Fibroblast of skin of scalp (primary cell): ENCODE measurements around the gene HIRIP3.
A peak's percentile ranks its signal among the peaks of the same experiment; 100 is the strongest.
"Not testable (repeated sequence)": the region's sequence is repeated elsewhere in the genome, so short reads cannot be mapped to it uniquely, and the experiment has no call there.

Source experiments
- DNase-seq: peaks from one replicate; pipeline ENCODE4 v3.0.0-alpha.2; 2013

HIRIP3 gene

DNA sequence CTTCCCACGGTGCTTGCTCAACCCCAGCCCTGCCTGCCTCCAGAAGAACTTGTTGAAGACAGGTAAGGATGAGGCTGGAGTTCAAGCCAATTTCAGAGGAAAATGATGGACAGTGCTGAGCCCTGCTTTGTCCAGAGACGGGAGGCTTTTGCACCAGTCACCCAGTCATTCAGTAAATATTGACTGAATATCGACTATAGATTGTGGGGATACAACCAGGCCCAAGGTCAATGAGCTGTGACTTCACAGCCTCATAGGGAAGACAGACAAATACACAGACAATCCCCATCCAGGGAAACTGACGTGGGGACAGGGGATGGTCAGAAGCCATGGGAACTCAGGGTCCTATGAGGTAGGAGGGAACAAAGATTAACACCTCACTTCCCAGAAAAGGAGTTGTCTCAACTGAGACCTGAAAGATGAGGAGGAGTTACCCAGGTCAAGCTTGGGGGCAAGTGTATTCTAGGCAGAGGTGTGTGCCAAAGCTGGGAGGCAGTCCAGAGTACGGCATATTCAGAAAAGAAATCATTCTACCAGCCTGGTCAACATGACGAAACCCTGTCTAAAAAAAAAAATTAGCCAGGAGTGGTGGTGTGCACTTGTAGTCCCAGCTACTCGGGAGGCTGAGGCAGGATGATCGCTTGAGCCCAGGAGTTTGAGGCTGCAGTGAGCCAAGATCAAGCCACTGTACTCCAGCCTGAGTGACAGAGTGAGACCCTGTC lies 21.3 kb upstream of the HIRIP3 start:
- no peak for DNase-seq

GRCh38 chr16:30015450-30015849 lies 20.0 kb upstream of the HIRIP3 start:
- not testable (repeated sequence) for DNase-seq

- DNase-seq = not testable (repeated sequence)
Measured at GRCh38 chr16:30012598-30012997, 17.2 kb upstream of the HIRIP3 start.

DNA sequence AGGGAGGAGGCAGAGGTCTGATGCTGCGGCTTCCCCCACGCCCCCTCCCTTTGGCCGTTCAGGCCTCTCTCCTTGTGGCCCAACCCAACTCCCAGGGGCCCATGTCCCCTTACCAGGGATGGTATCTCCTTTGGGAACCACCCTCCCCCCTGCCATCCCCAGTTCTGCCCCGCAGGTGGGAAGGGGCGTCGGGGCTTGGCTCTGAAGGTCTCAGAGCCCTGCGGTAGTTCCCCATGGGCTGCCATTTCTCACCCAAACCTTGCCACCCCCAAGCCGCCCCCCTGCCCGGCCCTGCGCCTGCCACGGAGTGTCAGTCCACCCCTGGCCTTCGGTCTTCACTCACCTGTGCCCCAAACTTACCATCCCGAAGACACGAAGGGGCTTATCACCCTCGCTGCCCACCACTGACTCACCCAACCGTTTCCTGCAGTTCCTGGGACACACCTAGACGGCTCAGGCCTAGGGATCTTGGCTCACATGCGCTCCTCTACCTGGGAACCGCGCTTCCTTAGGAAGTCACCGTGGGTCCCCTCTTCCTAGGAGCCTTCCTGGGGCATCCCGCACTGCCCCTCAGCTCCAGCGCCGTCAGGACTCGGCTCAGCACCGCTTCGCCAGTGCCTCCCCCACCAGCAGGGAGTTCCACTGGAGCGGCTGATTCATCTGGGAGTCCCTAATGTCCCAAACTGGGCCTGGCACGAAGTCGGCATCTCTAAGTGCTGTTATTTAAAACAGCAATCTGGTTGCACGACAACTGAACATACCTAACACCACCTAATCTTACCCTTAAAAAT lies 16.5 kb upstream of the HIRIP3 start:
- DNase-seq = no peak

- no peak for DNase-seq
Measured at GRCh38 chr16:30010844-30011713, 15.7 kb upstream of the HIRIP3 start, which contains the start of gene DOC2A. DOC2A (minus strand) TSS chr16:30011027; CDS start chr16:30010222, 805 bp downstream.

DNA sequence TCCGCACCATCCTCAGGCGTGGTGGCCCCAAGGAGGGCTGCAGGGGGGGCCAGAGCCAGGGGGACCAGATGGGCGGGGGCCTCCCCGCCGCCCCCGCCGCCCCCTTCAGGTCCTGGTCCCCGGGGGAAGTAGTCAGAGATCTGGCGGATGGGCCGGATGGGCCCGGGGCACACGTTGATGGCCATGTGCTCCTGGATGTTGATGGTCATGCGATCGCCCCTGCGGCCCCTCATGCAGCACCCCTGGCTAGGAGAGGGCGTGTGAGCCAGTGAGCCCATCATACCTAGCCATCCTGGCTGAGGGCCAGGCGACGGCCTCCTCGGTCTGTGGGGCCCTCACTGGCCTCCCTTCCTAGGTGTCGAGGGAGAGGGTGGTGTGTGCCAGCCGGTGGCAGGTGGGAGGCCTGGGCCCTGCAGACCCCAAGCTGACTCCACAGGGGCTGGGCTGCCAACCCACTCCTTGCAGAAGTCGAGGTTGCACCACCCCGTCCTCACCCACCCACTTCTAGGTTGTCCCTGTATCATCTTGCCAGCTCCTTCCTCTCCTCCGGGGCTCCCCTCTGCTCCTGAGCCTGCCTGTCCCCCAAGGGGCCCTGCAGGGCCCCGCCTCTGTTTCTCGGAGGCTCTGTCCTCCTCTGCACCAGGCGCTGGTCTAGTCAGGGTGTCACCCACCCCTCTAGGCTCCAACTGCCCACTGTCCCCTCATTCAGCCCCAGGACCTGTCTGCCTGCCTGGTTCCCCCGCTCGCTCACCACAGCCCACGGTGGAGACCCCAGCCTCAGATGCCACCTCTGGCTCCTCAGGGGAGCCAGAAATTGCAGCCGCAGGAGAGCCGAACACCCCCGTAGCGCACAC lies 14.8 kb upstream of the HIRIP3 start:
- DNase-seq = no peak

DNA sequence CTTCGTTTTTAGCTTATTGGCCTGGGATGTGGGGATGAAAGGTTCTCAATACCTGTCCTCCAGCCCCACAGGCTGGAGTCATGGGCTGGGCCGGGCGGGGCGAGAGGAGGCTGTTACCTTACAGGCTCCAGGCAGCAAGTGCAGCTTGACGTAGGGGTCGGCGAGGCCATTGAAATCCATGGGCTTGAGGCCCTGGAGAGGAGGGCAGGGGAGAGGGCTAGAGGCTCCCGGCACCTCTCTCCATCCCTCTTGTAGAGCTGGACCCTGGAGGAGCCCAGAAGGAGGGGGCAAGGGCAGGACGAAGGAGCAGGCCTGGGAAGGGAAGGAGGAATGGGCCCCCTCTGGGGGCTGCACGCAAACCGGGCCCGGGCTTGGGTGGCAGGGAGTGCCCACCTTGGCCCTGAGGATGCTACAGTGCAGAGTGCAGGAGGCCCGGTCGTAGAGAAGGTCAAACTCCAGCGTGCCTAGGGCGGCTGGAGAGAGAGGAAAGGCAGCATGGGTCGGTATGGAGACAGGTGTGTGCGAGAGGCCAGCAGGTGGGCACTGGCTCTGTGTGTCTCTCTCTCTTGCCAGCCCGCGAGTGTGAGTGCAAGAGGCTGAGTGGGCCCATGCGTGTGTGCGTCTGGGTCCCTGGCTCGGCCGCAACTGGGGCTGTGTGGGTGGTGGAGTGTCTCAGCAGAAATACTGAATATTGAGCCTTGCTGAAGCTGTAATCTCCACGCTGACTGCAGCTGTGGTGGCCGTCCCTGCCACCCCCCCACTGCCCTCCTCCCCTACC lies 13.9 kb upstream of the HIRIP3 start:
- no peak for DNase-seq

DNA sequence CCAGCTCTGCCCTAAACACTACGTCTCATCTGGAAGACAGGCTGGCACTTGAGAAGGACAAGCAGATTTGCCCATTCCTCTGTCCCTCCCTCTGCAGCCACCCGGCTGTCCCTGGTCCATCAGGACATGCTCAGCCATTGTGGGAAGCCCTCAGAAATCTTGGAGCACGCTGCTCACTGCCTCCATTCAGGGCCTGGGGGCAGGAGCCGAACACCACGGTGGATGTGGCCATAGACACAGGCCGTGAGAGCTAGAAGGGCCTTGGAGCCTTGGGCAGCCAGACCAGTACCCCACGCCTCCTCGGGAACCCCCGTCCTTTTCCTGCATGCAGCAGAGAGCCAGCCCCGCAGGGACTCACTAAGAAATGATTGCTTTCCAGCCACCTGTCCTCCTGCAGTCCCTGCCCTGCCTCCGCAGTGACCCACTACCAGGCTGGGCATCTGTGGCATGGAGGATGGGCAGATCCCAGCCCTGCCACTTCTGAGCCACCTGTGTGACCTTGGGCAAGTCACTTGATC lies 12.0 kb upstream of the HIRIP3 start:
- DNase-seq = no peak

DNA sequence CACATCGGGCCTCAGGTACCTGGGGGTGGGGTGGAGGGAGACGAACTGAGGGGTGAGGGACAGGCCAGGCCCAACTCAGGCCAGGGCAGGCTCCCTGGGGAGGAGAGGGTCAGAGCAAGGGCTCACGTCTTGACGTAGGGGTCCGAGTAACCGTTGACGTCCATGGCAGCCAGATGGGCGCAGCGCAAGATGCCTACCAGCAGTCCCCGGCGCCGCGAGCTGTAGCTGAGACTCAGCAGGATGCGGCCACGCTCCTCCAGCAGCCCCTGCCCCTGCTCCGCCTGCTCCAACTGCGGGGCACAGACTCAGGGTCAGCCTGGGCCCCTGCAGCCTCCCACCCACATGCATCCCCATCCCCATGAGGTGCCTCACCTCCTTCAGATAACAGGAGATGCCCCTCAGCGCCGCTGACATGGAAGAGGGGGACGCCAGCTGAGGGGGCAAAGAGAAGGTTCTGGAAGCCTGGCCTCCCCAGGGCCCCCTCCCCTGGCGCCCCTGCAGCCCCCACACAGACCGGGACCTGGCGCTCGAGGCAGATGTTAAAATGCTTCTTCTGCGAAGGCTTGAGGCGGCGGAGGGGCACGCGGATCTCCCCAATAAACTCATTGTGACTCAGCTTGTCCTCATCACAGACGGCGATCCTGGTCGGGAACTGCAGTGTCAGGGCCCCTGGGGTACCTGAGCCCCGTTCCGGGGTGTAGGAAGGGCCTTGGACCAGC lies 11.4 kb upstream of the HIRIP3 start:
- no peak for DNase-seq

DNA sequence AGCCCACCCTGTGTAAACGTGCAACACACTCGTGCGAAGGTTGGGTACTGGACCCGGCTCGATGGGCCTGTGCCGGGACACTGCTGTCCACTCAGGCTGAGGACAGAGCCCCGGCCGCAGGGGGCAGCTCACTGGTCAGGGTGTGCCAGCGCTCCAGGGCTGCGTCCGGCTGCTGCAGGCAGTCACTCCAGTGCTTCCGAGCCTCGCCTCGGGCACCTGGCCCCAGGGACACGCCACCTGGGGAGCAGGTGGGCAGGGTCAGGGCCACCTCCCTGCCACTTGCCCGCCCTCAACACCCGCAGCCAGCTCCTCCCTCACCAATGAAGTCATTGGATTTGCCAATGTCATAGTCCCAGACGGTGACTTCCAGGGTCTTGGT lies 10.7 kb upstream of the HIRIP3 start:
- DNase-seq = no peak

- peak; percentile 50 for DNase-seq
Measured at GRCh38 chr16:30005341-30006094, 10.1 kb upstream of the HIRIP3 start.

GRCh38 chr16:30004811-30005242 lies 9.4 kb upstream of the HIRIP3 start:
- DNase-seq = no peak

- DNase-seq = no peak
Measured at GRCh38 chr16:30004424-30004776, 9.0 kb upstream of the HIRIP3 start.

- DNase-seq = no peak
Measured at GRCh38 chr16:30003670-30004423, 8.4 kb upstream of the HIRIP3 start.

DNA sequence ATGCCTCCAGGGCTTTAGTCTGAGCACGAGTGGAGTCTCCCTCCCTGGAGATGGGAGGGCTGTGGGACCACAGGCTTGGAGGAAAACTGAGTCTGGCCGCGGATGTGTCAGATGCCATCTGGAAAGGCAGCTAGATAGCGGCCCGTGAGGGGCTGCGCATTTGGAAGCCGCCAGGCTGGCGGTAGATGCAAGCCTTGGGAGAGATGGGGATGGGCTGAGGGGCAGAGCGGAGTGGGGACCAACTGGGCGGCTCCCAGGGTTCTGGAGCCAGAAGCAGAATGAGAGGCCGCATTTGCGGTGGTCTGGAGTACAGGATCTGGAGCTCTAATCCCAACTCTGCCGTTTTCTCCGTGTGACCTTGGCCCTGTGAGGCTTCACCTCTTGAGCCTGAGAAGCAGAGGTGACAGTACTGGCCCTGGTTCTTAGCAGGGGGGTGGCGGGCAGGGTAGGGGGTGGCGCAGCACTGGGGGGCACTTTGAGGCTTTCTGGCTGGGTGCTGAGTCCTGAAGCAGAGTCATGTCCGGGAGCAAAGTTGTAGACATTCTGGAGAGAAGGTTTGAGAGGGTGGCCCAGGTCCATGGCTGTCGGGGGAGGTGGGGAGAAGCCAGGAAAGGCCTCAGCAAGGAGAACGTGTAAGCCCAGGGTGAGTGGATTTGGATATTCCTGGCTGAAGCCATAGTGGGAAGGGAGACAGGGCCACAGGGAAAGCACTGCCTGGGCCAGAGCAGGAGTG lies 7.4 kb upstream of the HIRIP3 start:
- DNase-seq = no peak

DNA sequence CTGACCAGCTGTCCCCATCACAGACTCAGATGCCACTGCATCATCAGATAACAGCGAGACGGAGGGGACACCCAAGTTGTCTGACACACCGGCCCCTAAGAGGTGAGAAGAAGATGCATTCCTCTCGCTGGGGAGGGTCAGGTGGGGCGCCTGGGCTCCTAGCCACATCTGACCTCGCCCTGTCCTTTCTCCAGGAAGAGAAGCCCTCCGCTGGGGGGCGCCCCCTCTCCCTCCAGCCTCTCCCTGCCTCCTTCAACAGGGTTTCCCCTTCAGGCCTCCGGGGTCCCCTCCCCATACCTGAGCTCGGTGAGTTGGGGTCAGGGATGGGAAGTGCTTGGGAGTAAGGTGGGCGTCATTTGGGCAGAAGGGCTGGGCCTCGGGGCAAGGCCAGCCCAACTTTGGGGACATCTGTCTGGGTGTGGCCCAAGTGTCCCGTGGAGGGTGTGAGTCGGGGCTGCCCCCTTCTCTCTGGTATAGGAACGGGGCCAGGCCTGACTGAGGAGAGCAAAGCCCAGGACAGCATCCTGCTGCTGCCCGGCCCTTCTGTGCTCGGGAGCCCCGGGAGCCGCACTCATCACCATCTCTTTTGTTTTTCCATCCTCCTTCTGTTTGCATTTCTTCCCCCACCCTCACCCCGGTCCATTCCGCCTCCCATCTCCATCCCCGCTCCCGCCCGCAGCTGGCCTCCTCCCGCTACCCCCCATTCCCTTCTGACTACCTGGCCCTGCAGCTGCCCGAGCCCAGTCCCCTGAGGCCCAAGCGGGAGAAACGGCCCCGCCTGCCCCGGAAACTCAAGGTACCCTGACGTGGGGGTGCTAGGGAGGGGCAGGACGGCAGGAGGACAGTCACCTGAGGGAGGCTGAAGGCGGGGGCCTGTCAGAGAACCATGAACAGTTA lies 5.6 kb upstream of the HIRIP3 start:
- no peak for DNase-seq

GRCh38 chr16:29999605-30000004 lies 4.2 kb upstream of the HIRIP3 start:
- DNase-seq = no peak
